Measurements from ENCODE around the gene ANKRD33B. TPM values are rescaled to one million over a fixed set of nuclear protein-coding genes. Genes with fewer than 3 reads are reported as not detected.

The ANKRD33B gene
- total and polyA plus RNA-seq, 2 experiments from 2014 or later, result 0.71 to 1.5 TPM

GRCh38 chr5:10593531-10594181, 29.8 kb downstream of the ANKRD33B start:
- no peak for TF ChIP-seq EZH2 (IDR thresholded peaks at IDR 0.05; ENCODE audit: insufficient read depth, poor library complexity, severe bottlenecking)
- TF ChIP-seq EZH2phosphoT487 (IDR thresholded peaks at IDR 0.05; ENCODE audit: insufficient read depth, low read depth), result no peak
- no peaks in the 10 kb centered on the region for H3K9me2 ChIP-seq (ENCODE audit: insufficient read depth)
- 73 to 84% methylated on average over 7 of the region's 7 CpGs for WGBS, 2 experiments (ENCODE audit: low coverage in 1 of 2, low lambda C conversion rate in 2 of 2, missing lambda C conversion rate in 2 of 2)

GRCh38 chr5:10594591-10595210, 30.8 kb downstream of the ANKRD33B start:
- Histone ChIP-seq H3K9me3 (ENCODE audit: low read depth) (no peaks in the 10 kb centered on the region), H3K4me1 (ENCODE audit: insufficient read depth) (peaks cover 22% of the 10 kb centered on the region), H3K36me3 (ENCODE audit: low read depth) (no peaks in the 10 kb centered on the region), H2AFZ (no peak overlapping the region), H3K4me2 (ENCODE audit: unreplicated experiment) (no peak overlapping the region), H3K27ac (peak overlapping the region; percentile 74; the same call in 1 of the 2 replicates), H3K9ac (0 out of 2 replicates have a peak overlapping the region, but pooled peaks have one; percentile 65), H3K4me3 (no peak overlapping the region), H3K9me2 (ENCODE audit: insufficient read depth) (no peaks in the 10 kb centered on the region), H3K27me3 (replicated peaks; ENCODE audit: insufficient read depth) (no peaks in the 10 kb centered on the region), H4K20me1 (ENCODE audit: insufficient read depth) (no peaks in the 10 kb centered on the region), H3F3A (ENCODE audit: insufficient read depth) (peaks cover 27% of the 10 kb centered on the region), H3K79me2 (ENCODE audit: insufficient read depth) (no peaks in the 10 kb centered on the region)
- WGBS, 2 experiments (ENCODE audit: low coverage in 1 of 2, low lambda C conversion rate in 2 of 2, missing lambda C conversion rate in 2 of 2), result 64 to 66% methylated on average over 11 of the region's 11 CpGs
- TF ChIP-seq EZH2 (IDR thresholded peaks at IDR 0.05; ENCODE audit: insufficient read depth, poor library complexity, severe bottlenecking), result no peak
- no peak for TF ChIP-seq EZH2phosphoT487 (IDR thresholded peaks at IDR 0.05; ENCODE audit: insufficient read depth, low read depth)
- DNase-seq, result no peak
- in situ Hi-C loops (cut with MboI), result no loop called here

More at GRCh38 chr5:10593531-10594181, 29.8 kb downstream of the ANKRD33B start:
- no peak for DNase-seq
- no peak overlapping the region for H3K9ac ChIP-seq
- in situ Hi-C loops (cut with MboI), result no loop called here
- no peaks in the 10 kb centered on the region for H3K36me3 ChIP-seq (ENCODE audit: low read depth)
- no peaks in the 10 kb centered on the region for H3K27me3 ChIP-seq (replicated peaks; ENCODE audit: insufficient read depth)
- peaks cover 25% of the 10 kb centered on the region for H3F3A ChIP-seq (ENCODE audit: insufficient read depth)
- H2AFZ ChIP-seq, result no peak overlapping the region
- H3K4me1 ChIP-seq (ENCODE audit: insufficient read depth), result peaks cover 20% of the 10 kb centered on the region
- H3K4me2 ChIP-seq (ENCODE audit: unreplicated experiment), result no peak overlapping the region
- no peaks in the 10 kb centered on the region for H4K20me1 ChIP-seq (ENCODE audit: insufficient read depth)
- H3K9me3 ChIP-seq (ENCODE audit: low read depth), result no peaks in the 10 kb centered on the region
- H3K4me3 ChIP-seq, result no peak overlapping the region
- no peak overlapping the region for H3K27ac ChIP-seq
- no peaks in the 10 kb centered on the region; the same call in 1 of the 2 replicates for H3K79me2 ChIP-seq (ENCODE audit: insufficient read depth)

GRCh38 chr5:10595293-10595671, 31.4 kb downstream of the ANKRD33B start:
- H3K27ac ChIP-seq, result peak overlapping the region; percentile 74
- H3F3A ChIP-seq (ENCODE audit: insufficient read depth), result peaks cover 32% of the 10 kb centered on the region
- H3K79me2 ChIP-seq (ENCODE audit: insufficient read depth), result no peaks in the 10 kb centered on the region
- H3K27me3 ChIP-seq (replicated peaks; ENCODE audit: insufficient read depth), result no peaks in the 10 kb centered on the region
- peak overlapping the region; percentile 57 for H3K4me3 ChIP-seq
- H4K20me1 ChIP-seq (ENCODE audit: insufficient read depth), result no peaks in the 10 kb centered on the region
- H3K9ac ChIP-seq, result peak overlapping the region; percentile 65
- H2AFZ ChIP-seq, result peak overlapping the region; percentile 78
- WGBS, 2 experiments (ENCODE audit: low coverage in 1 of 2, low lambda C conversion rate in 2 of 2, missing lambda C conversion rate in 2 of 2), result 8% methylated on average over 6 of the region's 6 CpGs
- H3K36me3 ChIP-seq (ENCODE audit: low read depth), result no peaks in the 10 kb centered on the region
- no peaks in the 10 kb centered on the region for H3K9me3 ChIP-seq (ENCODE audit: low read depth)
- no peaks in the 10 kb centered on the region for H3K9me2 ChIP-seq (ENCODE audit: insufficient read depth)
- H3K4me2 ChIP-seq (ENCODE audit: unreplicated experiment), result peak overlapping the region; percentile 75
- H3K4me1 ChIP-seq (ENCODE audit: insufficient read depth), result peaks cover 28% of the 10 kb centered on the region
- TF ChIP-seq EZH2 (IDR thresholded peaks at IDR 0.05; ENCODE audit: insufficient read depth, poor library complexity, severe bottlenecking) (no peak), EZH2phosphoT487 (IDR thresholded peaks at IDR 0.05; ENCODE audit: insufficient read depth, low read depth) (0 out of 2 replicates have a peak, but pooled peaks have one; percentile 23)
- in situ Hi-C loops (cut with MboI), result no loop called here
- DNase-seq, result peak; percentile 83

GRCh38 chr5:10595672-10596309, 31.9 kb downstream of the ANKRD33B start:
- Histone ChIP-seq H2AFZ (peak overlapping the region; percentile 78), H3K27ac (peak overlapping the region; percentile 74), H3K4me2 (ENCODE audit: unreplicated experiment) (peak overlapping the region; percentile 75), H3K9ac (peak overlapping the region; percentile 65), H3K9me2 (ENCODE audit: insufficient read depth) (no peaks in the 10 kb centered on the region), H3K4me1 (ENCODE audit: insufficient read depth) (peaks cover 33% of the 10 kb centered on the region), H4K20me1 (ENCODE audit: insufficient read depth) (no peaks in the 10 kb centered on the region), H3K27me3 (replicated peaks; ENCODE audit: insufficient read depth) (no peaks in the 10 kb centered on the region), H3F3A (ENCODE audit: insufficient read depth) (peaks cover 38% of the 10 kb centered on the region), H3K4me3 (peak overlapping the region; percentile 57), H3K9me3 (ENCODE audit: low read depth) (no peaks in the 10 kb centered on the region), H3K36me3 (ENCODE audit: low read depth) (no peaks in the 10 kb centered on the region), H3K79me2 (ENCODE audit: insufficient read depth) (no peaks in the 10 kb centered on the region)
- in situ Hi-C loops (cut with MboI), result no loop called here
- DNase-seq, result peak; percentile 95
- TF ChIP-seq EZH2 (IDR thresholded peaks at IDR 0.05; ENCODE audit: insufficient read depth, poor library complexity, severe bottlenecking), result no peak
- TF ChIP-seq EZH2phosphoT487 (IDR thresholded peaks at IDR 0.05; ENCODE audit: insufficient read depth, low read depth), result no peak
- WGBS, 2 experiments (ENCODE audit: low coverage in 1 of 2, low lambda C conversion rate in 2 of 2, missing lambda C conversion rate in 2 of 2), result 0 to 2% methylated on average over 8 of the region's 8 CpGs
